NCI-H1092 treated with DMSO at 0.1 percent for 48 hours (cell line): ENCODE data around the gene GAS7.

Source experiments
- DNase-seq: peaks from one replicate; lab custom pipeline; 2025; lab: John Stamatoyannopoulos, UW

GAS7 gene

DNA sequence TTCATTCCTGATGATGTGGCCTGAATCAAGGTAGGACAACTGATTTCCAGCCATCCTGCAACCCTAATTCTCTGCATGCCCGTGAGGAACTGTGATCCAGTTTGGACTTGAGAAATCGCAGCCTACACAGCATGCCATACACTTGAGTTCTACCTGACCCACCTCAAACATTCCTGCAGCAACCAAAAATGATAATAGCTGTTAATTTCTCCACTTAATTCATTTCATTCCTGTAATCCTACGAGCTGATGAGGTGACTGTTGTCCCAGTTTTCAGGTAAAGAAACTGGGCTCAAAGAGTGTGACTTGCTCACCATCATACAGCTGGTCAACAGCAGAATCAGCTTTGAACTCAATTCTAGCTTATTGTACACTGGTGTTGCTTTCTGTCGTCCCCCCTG, 2.2 kb upstream of the GAS7 start:
- DNase-seq = no peak

DNA sequence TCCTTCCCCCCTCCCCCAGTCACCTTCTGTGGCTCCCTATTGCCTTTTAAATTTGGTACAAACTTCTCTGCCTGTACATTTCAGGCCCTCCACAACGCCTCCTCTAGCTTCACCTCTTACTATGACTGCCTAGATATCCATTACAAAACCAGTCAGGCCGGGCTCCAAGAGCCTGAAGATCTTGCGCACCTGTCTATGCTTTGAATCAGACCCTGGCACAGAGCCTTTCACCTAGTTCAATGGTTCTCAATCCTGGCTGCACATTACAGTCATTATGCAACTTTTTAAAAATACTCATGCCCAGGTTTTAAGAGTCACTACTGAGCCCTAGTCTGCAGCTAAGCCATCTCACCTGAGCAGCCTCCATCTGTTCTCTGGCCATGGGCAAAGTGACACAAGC, 1.6 kb upstream of the GAS7 start:
- DNase-seq = no peak

DNA sequence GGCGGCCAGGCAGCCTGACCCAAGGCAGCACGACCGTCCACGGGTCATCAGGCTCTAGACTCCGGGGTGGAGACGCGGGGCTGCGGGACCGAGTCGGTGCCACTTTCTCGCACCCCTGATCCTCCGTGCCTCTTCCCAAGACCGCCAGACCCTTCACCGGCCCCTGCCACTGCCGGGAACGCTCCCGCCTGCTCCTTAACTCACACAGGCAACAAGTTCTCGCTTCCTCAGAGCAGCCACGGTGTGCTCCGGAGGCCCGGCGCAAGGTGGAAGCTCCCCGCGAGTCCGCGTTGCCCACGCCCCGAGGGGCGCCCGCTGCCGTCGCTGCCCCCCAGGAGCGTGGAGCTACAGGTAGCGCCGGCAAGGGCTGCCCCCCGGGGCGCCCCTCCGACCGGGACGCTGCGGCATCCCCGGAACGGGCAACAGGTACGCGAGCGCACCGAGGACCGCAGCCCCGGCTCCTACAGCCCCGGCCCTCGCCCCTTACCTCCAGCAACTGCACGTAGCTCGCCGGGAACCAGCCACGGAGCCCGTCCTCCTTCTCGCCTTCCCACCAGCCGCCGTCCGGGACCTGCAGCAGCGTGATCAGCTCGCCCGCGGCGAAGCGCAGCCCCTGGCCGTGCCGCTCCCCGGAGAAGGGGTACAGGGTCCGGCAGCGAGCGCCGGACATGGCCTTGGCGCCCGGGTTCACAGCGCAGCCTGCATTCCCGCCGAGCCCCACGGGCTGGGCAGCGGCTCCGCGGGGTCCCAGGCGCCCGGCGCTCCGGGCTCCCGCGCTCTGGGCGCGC, 491 bp downstream of the GAS7 start:
- DNase-seq = no peak

DNA sequence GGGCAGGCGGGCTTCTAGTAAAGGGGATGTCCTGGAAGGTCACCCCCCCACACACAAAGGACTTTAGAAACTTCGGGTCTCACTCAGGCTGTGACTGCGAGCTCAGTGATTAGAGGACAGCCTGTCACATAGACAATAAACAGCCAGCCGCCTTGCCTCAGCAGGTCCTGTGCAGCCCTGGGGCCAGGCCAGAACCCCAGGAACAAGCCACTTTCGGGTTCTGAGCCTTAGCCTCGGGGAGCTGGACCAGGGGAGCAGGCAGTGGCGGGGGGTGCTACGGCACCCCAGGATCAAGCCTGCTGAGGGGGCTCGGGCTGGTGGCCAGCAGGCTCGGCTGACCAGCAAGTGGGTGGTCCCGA, 1.1 kb downstream of the GAS7 start:
- DNase-seq = no peak

DNA sequence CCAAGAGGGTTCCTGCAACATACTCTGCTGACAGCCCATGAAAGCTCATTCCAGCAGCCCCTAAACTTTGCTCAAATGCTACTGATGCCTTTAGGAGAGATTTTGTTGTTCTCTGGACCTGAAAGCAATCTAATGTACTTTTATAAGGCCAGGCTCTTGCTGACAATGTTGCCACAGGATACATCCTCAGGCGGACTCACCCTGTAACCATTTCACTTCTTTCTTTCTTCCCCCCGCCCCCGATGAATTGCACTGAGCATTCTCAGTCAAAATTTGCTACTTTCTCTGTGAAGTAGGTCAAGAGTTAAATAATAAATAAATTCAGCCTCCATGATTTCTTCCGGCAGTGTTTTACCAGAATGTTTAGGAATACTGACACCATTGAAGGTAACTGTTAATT, 1.5 kb downstream of the GAS7 start:
- no peak for DNase-seq

DNA sequence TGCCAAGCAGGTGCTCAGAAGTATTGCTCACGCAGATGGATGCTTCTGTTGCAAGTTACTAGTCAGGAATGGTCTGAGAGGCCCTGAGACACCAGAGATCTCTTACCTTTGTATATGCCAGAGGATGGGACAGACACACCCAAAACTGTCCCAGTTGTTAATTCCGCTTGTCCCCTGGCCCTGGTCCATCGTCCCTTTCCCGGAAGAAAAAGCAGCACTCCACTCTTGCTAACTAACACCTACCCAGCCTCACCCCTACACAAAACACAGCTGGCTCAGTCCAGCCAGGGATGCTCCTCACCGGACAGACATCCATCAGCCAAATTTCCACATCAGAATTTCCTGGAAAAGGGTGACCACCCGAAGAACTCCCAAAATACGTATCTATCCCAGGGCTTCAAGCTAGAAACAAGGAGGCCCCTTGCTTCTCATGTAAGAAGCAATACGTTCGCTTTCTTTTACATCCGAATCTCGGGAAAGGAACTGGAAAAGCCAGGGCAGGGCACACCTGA, 2.0 kb downstream of the GAS7 start:
- no peak for DNase-seq

DNA sequence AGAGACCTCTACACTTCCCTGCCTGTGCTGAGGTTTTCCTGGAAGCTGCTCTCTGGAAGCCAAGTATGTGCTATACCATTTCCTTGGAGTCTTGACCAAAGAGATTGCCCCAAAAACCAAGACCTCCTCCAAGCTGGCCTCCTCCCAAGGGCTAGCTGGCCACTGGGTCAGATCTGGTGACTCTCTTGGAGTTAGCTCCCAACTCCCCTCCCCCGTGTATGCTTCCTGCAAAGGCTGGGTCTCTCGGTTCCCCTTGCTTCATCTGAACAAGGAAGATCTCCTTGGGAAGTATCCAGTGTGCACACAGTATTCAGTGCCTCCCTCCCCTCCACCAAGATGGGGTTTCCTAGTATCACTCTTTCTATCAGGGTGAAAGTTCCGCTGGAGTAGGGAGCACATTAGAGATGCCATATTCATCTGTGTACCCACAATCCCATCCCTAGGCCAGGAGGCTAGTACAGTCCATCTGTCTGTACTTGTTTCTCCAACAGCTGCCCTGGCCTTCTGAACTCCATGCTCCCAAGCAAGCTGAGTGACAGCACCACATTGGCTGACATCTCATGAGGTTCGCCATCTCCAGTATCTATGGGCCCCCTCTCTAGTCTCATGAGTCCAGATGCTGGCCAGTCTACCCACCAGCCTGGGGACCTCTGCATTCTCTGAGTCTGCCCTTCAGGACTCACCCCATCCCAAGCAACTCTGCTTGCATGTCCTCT, 3.2 kb downstream of the GAS7 start:
- no peak for DNase-seq

DNA sequence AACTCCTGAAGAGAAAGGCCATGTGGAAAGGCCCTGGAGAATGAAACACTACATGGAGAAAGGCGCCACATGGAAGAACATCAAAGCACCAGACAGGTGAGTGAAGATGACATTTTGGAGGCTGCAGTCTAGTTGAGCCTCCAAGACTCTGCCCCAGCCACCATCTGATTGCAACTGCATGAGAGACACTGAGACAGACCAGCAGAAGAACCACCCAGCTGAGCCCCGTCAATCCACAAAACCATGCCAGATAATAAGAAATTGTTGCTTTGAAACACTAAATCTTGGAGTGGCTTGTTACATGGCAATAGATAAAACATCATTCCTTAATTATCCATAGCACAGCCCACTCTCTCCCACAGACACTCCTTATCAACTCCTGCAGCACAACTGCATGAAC, 4.8 kb downstream of the GAS7 start:
- DNase-seq = no peak

DNA sequence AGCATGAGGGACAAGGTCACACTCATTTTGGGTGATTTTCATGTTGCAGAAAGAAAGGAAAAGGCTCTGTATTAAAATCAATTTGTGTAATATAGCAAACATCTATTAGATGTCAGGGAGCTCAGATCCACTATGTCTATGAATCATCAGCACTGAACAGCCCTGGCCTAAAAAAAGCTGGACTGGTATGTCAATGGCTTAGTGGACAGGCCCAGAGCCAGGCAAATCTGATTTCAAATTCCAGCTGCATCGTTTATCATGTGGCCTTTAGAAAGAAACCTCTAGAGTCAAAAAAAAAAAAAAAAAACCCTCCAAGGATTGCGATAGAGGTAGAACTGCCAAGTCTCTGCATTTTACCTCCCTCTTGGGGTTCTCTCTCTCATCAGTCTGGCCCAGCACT, 5.4 kb downstream of the GAS7 start:
- no peak for DNase-seq

DNA sequence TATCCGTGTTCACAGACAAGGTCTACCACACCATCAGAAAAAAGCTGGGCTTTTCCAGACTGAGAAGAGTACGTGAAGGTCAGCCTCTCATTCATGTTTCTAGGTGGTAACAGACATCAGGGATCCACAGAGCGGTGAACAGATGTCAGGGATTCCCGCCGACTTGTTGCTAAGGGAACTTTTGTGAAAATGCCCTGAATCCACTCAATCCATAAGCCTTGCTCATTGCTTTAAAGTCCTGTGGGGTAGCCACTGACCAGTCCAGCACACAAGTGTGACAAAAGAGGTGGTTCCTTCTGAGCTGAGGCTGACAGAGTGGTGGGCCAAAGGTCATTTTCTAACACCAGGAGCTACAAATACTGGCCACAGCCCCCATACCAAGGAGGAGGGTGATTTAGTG, 5.9 kb downstream of the GAS7 start:
- no peak for DNase-seq

DNA sequence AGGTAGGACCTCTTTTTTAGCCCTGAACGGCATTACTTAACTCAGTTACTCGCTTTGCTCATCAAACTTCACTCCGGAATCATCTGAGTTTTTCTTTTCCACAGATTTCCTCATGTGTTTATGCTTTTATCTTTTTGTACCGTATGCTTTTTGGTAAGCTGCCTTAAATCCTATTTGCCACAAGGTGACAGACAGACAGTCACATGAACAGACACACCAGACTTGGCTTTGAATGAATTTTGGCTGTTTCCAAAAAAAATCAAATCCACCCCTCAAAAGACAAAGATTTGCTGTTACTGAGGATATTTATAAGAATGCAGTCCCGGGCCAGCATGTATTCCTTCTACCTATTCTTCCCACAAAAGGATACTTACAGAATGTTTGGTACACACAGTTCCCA, 10.9 kb downstream of the GAS7 start:
- DNase-seq = no peak

DNA sequence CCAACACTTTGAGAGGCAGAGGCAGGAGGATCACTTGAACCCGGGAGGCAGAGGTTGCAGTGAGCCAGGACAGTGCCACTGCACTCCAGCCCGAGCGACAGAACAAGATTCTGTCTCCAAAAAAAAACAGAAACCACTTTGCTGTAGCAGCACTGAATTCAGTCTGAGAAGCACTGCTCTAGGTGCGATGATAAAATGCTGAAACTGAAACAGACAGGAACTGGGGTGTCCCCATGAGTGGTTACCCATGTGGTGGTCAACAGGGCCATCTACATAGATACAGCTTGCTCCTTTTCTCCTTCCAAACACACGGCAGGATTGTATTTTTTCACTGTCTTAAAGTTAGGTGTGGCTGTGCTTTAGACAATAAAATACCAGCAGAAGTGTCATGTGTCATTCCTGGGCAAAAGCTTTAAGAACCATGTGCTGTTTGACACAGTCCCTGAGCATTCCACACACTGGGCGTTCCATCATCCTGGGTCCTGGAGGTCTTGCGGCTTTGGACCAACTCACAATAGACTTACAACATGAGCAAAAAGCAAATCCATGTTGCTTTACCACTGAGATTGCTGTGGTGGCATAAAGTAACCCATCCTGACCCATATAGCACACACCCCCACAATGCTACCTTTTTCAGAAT, 11.5 kb downstream of the GAS7 start:
- DNase-seq = no peak

DNA sequence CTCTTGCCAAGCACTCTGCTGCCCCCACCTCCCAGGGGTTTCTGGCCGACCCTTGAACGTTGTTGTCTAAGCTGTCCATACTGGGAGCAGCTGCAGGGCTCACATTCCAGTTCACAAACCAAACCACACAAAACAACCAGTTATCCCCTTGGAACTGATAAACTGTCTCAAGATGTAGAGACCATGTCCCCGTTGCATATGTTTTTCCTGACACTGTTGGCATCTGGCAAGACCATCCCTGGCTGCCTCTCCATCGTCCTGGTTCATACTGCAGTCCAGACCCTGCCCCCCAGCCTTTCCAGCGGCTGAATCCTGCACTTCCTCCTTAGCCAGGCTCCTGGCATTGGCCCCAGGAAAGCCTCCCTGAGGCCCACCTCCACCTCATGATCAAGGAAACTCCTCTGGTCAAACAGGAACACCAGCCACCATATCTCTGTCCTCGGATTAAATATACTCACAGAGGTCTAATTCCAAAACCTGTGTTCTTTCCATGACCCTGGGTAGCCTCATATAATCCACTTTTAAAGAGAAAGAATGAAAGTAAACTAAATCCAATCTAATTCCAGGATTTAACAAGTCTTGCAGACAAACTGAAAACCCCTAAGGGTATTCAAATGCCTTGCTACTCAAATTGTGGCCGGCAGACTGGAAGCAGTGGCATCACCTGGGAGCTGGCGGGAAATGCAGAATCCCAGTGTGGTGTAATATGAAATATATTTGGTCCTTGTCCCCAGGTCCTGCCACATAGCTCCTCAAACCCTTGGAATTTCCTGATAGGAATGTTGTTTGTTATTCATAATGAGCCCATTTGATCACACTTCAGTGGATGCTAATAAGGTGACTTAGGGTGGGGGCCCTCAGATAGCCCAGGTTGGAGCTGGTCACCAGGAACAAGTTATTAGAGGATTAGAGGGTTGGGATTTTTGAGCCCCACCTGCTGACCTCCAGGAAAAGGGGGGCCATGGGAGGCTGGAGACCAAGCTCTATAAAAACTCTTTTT, 14.2 kb downstream of the GAS7 start:
- no peak for DNase-seq

DNA sequence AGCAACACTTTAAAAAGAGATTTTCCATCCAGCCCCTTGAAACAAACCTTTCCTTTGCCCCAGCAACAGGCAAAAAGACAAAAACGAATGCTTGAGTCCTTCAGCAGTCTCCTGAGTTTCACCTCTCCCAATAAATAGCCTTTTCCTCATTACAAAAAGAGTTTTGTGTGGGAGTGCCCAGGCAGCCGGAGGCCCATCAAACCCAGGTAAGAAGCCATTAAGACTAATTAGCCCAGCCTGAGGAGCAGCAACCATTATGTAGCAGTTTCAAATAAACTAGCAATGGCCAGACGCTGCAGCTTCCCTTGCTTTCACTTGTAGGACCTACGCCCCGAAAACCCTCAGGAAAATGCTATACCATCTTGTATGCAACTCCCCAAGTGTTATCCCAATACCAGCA, 15.6 kb downstream of the GAS7 start:
- DNase-seq = no peak

DNA sequence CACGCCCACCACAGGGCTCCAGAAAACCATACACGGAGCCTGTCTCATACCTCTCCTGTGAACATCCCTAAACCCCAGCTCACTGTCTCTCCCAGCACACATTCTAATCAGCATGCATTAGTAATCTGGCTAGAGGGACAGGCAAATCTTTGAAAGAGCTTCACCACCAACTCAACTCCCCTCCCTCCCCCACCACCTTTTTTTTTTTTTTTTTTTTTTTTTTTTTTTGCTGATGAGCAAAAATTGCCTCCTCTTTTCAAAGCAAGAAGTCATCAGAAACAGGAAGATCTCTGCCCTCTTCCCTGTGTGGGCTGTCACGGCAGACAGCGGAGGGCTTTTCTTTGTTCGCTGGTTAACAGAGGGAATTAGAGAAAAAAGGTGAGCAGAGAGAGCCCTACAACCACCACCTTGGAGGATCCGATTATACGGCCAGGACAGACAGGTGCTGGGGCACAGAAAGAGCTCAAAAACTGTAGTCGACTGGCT, 19.9 kb downstream of the GAS7 start:
- DNase-seq = no peak

DNA sequence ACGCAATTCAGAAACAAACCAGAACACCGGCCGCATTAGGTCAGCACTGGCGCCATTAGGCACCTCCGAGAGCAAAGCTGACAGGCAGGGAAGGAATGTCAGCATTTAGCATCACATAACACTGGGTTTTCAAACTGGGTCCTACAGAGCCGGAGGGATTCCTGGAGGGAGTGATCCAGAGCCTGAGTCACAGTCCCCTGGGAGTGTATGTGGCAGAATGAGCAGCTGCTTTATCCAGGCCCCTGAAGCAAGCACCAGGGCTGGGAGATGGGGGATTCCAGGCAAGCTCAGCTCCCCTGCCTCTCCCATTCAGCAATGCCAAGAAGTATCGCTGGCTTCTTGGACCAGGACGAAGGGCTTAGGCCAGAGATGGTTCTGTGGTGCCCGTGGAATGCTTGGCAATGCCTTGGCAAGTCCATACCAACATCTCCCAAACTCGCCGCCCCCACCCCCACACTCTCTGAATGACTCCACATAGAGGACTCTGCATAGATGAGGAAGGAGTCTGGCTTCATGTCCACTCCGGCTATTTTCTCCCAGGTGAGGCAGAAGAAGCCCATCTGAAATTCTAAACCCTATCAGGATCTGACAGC, 20.4 kb downstream of the GAS7 start:
- no peak for DNase-seq

DNA sequence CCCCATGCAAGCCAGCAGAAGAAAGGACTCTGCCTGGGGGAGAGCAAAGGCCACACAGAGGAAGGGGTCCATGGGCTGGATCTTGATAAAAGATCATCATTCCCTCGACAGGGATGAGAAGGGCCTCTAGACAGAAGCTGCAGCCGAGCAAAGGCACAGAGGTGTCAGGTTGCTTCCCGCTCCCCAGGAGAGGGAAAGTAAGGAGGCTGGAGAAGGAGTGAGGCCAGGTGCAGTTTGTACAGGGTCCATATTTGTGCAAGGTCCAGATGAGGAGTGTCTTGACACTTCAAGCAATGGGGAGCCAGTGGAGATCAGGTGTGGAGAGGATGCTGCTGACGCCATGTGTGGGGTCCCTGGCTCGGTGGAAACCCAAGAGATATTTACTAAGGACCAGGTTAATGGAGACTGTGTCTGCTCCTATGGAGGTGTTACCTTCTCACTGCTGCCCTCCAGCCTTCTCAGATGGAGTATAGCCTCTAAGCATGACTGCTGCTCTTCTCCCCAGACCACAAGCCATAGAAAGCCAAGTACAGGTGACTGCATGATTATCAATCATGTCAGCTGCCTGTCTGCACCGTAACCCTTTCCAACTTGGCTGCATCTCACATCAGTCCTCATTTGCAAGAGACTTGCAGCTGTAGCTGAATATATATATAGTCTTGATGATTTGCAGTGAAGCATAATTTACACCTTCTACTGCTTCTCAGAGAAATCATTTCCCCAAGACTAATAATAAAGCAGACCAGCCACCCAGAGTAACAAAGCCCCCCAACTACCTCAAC, 21.1 kb downstream of the GAS7 start:
- DNase-seq = no peak

DNA sequence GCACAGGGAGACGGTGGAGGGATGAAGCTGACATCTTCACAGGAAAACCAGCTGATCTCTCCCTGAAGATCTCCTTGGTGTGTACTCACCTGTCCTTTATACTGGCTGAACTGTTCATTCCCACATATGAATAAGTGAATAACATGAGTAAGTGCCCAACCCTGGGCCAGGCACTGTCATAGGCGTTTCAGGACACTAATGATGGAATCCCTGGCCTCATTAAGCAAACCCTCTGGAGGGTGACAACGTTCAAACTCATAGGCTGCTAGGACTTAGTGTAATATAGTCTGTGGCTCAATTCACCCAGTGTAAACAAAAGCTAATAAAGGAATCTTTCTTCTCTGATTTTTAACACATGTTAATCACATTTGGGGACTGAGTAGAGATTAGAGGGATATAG, 24.5 kb downstream of the GAS7 start:
- DNase-seq = no peak

DNA sequence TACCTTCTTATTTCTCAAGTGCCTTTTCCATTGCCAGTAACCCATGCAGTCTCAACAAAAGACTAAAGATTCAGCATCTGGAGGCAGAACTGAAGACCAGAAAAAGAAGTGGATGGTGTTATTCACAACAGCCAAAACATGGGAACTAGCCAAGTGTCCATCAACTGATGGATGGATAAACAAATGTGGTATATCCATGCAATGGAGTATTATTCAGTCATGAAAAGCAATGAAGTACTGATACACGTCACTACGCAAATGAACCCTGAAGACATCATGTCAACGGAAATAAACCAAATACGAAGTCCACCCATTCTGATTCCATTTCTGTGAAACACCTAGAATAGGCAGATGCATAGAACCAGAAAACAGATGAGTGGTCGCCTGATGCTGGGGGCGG, 25.6 kb downstream of the GAS7 start:
- no peak for DNase-seq

DNA sequence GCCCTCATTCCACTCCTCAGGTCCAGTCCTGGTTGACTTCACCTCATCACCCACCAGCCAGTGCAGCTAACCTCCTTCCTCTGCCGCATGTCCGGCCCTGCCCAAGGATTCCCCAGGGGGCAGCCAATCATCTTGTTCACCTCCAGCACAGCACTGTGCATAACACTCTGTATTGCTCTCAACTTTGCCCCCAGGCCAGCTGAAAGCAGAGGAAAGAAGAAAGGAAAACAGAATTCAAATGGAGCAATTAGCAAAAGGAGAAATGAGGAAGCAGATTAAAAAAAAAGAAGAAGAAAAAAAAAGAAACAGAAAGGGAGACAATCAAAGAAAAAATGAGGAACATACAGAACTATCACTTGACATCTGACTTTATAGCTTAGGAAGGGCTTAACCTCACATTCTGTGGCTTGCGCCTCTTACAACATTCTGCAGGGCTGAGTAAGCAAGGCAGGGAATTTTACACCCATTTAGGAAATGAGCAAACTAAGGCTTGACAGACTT, 26.1 kb downstream of the GAS7 start:
- no peak for DNase-seq
